HG03095 (cell line): ENCODE data around the gene PRKD1.

Source experiments
- ATAC-seq: cut with Tn5 transposase; IDR thresholded peaks from one replicate; pipeline ENCODE4 v1.9.1; 2021; ENCODE audit warnings: moderate library complexity; ENCODE audit not compliant: unreplicated experiment

The PRKD1 gene

DNA sequence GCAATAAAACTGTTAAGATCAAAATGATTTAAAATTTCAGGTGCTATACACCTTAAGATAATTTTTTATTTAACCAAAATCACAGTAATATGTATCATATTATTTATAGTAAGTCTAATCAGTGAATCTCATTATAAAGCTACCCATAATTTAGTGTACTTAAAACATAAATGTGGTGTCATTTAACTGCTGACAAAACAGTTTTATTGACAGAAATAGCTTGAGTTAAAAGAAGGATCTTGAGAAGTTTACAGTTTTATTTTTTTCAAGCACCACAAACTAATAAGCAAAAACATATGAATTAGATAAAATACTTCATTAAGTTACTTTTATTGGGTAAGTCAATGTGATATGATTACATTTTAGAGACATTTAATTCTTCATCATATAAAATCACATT lies 400.4 kb downstream of the PRKD1 start:
- no peak for ATAC-seq
